GM20431 (cell line): ENCODE measurements around the gene HIVEP3.
"Not testable (repeated sequence)": the region's sequence is repeated elsewhere in the genome, so short reads cannot be mapped to it uniquely, and the experiment has no call there.

Experiments
- in situ Hi-C: fragments of 300-500 bp; cut with MseI, MboI; formaldehyde crosslinking; loops from one replicate; pipeline ENCODE4 v1.15.0; 2020; ENCODE audit warnings: low sequenced_read_pairs; ENCODE audit not compliant: unreplicated experiment

Gene HIVEP3

DNA sequence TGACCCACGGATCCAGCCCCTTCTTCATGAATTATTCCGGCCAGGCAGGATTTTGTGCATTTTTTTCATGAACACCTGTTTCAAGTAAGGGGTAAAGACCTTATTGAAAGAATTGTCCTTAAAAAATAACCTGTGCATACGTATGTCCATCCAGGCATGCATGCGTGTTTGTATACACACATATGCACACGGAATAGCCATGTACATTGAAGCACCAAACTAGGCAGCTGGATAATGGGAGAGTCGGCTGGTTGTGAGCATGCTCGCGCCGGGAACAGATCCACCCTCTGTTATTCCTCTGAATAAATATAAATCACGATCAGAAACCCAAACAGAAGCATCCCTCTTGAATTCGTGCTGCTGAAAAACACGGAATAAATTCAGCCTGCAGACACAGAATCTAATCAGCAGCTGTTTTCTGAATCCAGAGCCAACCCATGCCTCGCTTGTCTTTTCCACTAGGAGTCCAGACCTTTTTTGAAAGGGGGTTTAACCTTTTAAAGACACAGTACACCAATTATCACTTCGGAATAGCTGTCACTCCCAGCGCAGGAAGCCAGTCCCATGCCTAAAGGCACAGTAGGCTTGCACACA is at the start of gene HIVEP3:
Gene HIVEP3, minus strand, starts transcription at position 473 of the 594 bp plus-strand sequence.
- in situ Hi-C loops: no loop called here

GRCh38 chr1:41964400-41964799 is 45.7 kb upstream of the HIVEP3 start:
- in situ Hi-C loops: no loop called here

GRCh38 chr1:41963636-41964035 is 44.9 kb upstream of the HIVEP3 start:
- in situ Hi-C loops: no loop called here

DNA sequence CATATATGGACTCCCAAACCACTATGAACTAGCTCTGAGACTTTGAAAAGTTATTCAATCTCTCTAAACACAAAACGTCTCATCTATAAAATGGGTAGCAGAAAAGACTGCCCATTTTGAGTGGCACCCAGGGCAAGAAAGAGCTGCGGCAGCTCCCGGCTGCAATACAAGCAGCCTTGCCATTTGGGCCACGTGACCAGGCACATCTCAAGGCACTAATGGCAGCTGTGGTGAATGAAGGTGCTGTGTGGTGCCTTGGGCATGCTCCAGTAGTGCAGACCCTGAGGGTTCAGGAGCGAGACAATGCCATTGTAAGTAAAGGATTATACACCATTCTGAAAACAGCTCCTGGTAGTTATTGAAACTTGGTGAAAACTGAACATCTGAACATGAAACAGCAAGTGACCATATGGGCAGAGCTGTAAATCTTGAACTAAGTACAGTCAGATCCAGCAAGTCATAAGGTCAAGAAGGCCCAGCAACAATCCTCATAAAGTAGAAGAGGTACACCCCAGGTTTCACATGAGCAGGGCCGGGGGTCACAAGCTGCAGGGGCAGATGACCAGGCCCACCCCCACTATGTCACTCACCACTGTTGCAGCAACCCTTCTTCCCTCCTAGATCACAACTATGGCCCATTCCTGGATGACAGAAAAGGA is 39.4 kb upstream of the HIVEP3 start:
- in situ Hi-C loops: no loop called here

- in situ Hi-C loops: no loop called here
Measured at GRCh38 chr1:41957568-41957967, 38.8 kb upstream of the HIVEP3 start.

DNA sequence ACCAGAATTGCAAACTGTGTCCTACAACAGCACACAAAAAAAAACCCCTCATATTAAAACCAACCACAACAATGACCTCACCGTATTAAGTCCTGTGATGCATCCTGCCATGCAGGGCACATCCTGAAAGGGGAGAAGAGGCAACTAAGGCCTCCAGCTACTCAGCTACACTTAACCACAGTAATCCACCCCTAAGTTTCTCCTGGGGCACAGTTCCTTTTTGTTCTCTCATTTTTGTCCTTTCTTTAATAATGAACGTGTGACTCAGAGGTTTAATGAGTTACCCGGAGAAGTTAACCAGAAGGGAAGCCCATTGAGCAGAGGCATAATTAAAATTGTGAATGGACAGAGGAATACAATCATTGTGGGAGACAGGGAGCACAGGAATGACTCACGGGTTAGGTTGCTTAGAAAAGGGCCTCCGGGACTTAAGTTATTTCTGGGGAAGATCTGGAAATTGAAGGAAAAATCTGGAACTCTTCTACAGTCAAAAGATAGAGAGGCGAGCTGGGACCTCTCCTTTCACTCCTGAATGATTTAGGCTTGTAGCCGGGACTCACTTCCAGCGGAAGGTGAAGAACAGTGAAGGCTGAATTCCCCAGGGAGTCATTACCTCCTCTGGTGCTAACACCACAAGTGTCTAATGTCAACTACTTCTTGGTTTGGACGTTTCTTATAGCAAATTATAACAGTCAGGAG is 36.9 kb upstream of the HIVEP3 start:
- in situ Hi-C loops: no loop called here

- in situ Hi-C loops: no loop called here
Measured at GRCh38 chr1:41954533-41954944, 35.8 kb upstream of the HIVEP3 start.

- in situ Hi-C loops: no loop called here
Measured at GRCh38 chr1:41953291-41953690, 34.6 kb upstream of the HIVEP3 start.

DNA sequence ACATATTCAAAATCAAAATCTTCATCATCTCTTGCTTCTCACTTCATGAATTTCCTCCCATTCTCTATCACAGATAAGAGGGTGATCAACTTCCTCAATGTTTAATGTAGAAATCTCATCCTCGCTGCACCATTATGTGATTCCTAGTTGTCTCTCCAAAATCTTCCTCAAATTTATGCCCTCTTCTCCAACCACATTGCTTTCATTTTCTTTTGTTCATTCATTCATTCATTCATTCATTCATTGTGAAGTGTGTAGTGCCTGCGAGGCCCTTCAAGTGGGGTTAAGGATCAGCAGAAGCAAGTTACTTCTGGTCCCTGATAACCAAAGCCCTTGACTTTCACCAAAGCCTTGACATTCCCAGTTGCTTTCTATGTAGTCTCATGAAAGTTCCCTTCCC is 33.5 kb upstream of the HIVEP3 start:
- in situ Hi-C loops: no loop called here

- in situ Hi-C loops: not testable (repeated sequence)
Measured at GRCh38 chr1:41951492-41951891, 32.8 kb upstream of the HIVEP3 start.

DNA sequence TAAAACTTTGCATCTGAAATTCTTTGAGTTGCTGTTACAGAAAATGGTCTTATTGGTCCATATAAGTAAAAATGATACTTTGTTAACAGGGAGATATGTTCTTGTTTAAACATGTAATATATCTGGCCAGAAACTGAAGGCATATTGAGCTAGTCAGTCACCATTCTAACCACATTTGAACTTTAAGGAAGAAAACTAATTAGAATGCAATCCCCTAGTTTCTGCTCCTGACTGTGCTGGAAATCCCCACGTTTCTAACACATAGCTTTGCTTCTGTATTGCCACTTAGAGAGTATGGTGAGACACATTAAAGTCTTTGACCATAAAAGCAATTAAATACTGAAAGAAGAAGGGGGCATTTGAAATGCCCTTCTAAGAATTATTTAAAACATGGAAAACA is 32.1 kb upstream of the HIVEP3 start:
- in situ Hi-C loops: no loop called here

DNA sequence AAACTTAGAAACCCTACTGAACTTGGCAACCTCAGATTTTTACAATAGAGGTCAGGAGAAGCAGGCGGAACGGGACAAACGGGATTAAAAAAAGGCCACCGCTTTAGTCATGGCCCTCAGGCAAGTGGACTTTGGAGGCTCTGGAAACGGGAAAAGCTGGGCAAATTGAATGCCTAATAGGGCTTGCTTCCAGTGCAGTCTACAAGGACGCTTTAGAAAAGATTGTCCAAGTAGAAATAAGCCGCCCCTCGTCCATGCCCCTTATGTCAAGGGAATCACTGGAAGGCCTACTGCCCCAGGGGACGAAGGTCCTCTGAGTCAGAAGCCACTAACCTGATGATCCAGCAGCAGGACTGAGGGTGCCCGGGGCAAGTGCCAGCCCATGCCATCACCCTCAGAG is 27.2 kb upstream of the HIVEP3 start:
- in situ Hi-C loops: not testable (repeated sequence)

GRCh38 chr1:41943717-41944116 is 25.0 kb upstream of the HIVEP3 start:
- in situ Hi-C loops: no loop called here

DNA sequence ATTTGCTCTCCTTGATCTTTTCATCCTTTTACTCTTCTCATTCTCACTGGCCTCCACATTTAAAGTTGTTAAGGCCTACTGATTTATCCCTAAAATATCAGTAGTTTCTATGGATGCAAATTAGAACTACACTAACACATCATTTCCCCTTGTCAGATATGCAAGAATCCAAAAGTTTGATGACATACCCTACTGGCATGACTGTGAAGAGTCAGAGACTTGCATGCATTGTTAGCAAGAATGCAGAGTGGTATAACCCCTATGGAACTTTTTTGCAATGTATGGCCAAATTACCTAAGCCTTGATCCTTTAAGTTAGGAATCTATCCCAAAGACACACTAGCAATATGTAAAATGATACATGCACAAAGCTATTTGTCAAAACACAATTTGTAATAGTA is 23.6 kb upstream of the HIVEP3 start:
- in situ Hi-C loops: no loop called here

DNA sequence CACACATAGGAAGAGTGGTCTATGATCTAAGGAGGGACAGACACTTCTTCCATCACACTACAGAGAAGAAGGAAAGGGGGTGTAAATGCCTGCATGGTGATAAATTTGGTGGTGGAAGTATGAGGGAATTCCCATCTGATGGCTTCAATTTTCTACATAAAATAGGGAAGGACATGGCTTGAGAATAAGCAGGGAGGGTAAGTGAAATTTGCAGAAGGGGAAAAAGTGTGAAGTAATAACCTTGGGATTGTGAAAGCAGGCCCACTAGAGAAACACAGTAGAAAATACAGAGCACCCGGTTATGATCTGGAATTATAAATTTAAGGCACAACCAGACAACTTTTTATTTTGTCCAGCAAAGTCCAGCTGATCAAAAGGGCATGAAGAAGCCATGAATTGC is 22.7 kb upstream of the HIVEP3 start:
- in situ Hi-C loops: no loop called here

DNA sequence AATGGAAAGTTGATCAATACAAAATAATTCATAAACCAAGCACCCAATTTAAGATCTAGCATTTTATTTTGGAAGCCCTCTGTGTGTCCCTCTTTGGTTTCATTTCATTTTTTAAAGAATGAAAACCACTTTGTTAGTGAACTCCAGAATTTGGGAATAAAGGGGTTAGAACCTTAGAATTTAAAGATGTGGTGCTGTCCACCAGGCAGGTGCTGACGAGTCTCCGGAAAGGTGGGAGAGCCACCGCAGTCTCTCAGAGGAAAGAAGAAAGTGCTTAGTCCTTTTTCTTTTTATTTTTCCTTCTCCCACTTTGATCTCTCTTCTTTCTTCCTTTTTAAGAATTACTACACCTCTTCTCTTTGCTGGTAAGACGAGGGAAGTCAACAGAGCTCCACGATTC is 20.5 kb upstream of the HIVEP3 start:
- in situ Hi-C loops: no loop called here

DNA sequence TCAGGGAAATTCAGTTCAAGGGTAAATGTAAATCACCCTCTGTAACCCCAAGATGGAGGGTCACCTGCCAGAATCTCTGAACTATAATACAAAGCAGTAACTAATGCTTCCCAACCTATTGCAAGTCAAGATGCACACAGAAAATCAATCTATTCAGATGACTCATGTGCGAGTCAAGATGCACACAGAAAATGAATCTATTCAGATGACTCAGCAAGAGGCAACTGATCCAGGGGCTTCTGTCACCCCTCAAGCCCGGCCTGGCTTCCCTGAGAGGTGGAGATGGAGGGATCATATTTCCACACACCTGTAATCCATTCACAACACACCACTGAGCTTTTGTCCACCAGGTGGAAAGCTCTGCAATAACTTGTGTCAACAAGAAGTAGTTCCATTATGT is 17.4 kb upstream of the HIVEP3 start:
- in situ Hi-C loops: no loop called here

- in situ Hi-C loops: no loop called here
Measured at GRCh38 chr1:41935226-41935625, 16.5 kb upstream of the HIVEP3 start.

DNA sequence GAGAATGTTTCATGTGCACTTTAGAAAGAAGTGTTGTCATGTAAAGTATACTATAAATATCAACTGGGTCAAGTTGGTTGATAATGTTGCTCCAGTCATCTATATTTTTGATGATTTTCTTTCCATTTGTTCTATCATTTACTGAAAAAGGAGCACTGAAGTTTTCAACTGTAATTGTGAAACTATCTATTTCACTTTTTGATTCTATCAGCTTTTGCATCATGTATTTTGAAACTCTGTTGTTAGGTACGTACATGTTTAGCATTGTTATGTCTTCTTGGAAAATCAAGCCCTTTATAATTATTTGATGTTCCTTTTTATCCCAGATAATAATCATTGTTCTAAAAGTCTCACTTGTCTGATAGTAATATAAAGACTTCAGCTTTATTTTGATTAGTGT is 14.4 kb upstream of the HIVEP3 start:
- in situ Hi-C loops: no loop called here

GRCh38 chr1:41931578-41931977 is 12.9 kb upstream of the HIVEP3 start:
- in situ Hi-C loops: no loop called here

GRCh38 chr1:41927118-41927517 is 8.4 kb upstream of the HIVEP3 start:
- in situ Hi-C loops: no loop called here

DNA sequence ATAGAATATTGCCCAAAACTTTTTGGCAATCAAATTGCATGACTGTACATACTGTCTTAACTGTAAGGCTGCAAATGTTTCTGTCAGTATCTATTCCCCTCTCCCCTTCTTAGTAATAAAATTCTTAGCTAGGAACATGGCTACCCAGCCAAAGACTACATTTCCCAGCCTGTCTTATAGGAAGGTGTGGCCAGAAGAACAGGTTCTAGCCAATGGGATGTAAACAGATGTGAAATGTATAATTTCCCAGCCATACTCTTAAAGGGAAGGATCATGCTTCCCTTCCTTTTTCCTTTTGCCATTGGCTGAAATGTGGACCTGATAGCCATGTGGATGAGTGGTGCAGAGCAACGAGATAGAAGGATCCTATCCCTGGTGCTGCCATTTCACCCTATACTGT is 7.0 kb upstream of the HIVEP3 start:
- in situ Hi-C loops: no loop called here
